Esophagus muscularis mucosa (tissue), 4 donors: ENCODE results near the gene RCOR1. TPM values are rescaled to one million over a fixed set of nuclear protein-coding genes. Genes with fewer than 3 reads are reported as not detected.

Experiments
- DNase-seq: peaks from one replicate; pipeline ENCODE4 v3.0.0-alpha.2; 2017; ENCODE audit errors: extremely low spot score
- H3K27ac ChIP-seq, 4 donors: fragments of 200-600 bp; sonication (generic); replicated peaks in 1 of 4; 1 replicate in 3 of 4; 2 replicates in 1 of 4; pipeline ENCODE4 v1.5.1; 2016 to 2019; ENCODE audit warnings: mild to moderate bottlenecking in 1 of 4
- H3K27me3 ChIP-seq, 4 donors: fragments of 200-600 bp; sonication (generic); one replicate each; pipeline versions ENCODE4 v1.5.1 to v1.6.0; 2016 to 2019
- H3K36me3 ChIP-seq, 4 donors: fragments of 200-600 bp; sonication (generic); one replicate each; pipeline ENCODE4 v1.5.1; 2016 to 2019
- H3K4me1 ChIP-seq, 4 donors: fragments of 200-600 bp; sonication (generic); one replicate each; pipeline ENCODE4 v1.5.1; 2016 to 2019
- H3K4me3 ChIP-seq, 4 donors: fragments of 200-600 bp; sonication (generic); 1 replicate in 2 of 4; 2 replicates in 2 of 4; pipeline ENCODE4 v1.5.1; 2016 to 2019; ENCODE audit warnings: mild to moderate bottlenecking in 4 of 4, moderate library complexity in 1 of 4
- H3K9me3 ChIP-seq, 4 donors: fragments of 200-600 bp; sonication (generic); 1 replicate in 3 of 4; 2 replicates in 1 of 4; pipeline ENCODE4 v1.5.1; 2016 to 2019
- CTCF ChIP-seq, 3 experiments: fragments of 200-600 bp in 2 of 3; fragments of 450-650 bp in 1 of 3; sonication (generic) in 2 of 3; IDR thresholded peaks; one replicate each; pipeline ENCODE4 v1.5.1; 2017 to 2019; ENCODE audit warnings: antibody characterized with exemption in 3 of 3, mild to moderate bottlenecking in 2 of 3, moderate library complexity in 1 of 3
- EP300 ChIP-seq: sonication (generic); formaldehyde crosslinking; IDR thresholded peaks from one replicate; pipeline ENCODE4 v1.6.1; 2017; ENCODE audit warnings: antibody characterized with exemption
- POLR2A ChIP-seq: fragments of 450-650 bp; IDR thresholded peaks from one replicate; pipeline ENCODE4 v1.6.1; 2017; ENCODE audit warnings: antibody characterized with exemption, moderate library complexity, mild to moderate bottlenecking, low read depth
- POLR2AphosphoS5 ChIP-seq, 2 donors: sonication (generic); formaldehyde crosslinking; IDR thresholded peaks; one replicate each; pipeline ENCODE4 v1.6.1; 2017; ENCODE audit warnings: antibody characterized with exemption in 2 of 2
- WGBS: methylation state at CpG from one replicate; pipeline ENCODE4 v1.1.5; 2018; 5-methylcytosine and 5-hydroxymethylcytosine counted together
- intact Hi-C: fragments of 100-400 bp; cut with DNase I; formaldehyde crosslinking; loops from one replicate; pipeline ENCODE4 v1.15.1; 2023
- total RNA-seq, 4 donors: library from RNA; depleted of rRNA; stranded (reverse); fragments of >200 nt; gene quantifications; one replicate each; pipeline versions ENCODE4 v1.1.0 to v1.2.1, GENCODE V29; 2016

Gene RCOR1
- total RNA-seq, 4 donors from 2014 or later, result 12.9 to 14.8 (median 13.8) TPM

GRCh38 chr14:102593825-102594137 lies 1.3 kb downstream of the RCOR1 start:
- Histone ChIP-seq H3K4me1 (peaks cover 19 to 43% (median 38%) of the 10 kb centered on the region in 4 donors), H3K36me3 (no peaks in the 10 kb centered on the region), H3K27me3 (no peaks in the 10 kb centered on the region), H3K9me3 (no peaks in the 10 kb centered on the region), H3K27ac (peak overlapping the region; percentile 90 to 99 (median 96)), H3K4me3 (peak overlapping the region; percentile 76 to 98 (median 90))
- DNase-seq, result no peak
- TF ChIP-seq POLR2A, result no peak
- TF ChIP-seq POLR2AphosphoS5 (IDR thresholded peaks at IDR 0.05), result no peak
- TF ChIP-seq EP300, result no peak
- TF ChIP-seq CTCF (IDR thresholded peaks at IDR 0.05), result no peak
- 2% methylated on average over 6 of the region's 6 CpGs for WGBS
- intact Hi-C loops, result loop anchor here (5.0 kb wide), 1 partner anchor 66 kb away; no protein-coding TSS in a partner anchor

GRCh38 chr14:102594514-102595175 lies 2.2 kb downstream of the RCOR1 start:
- Histone ChIP-seq H3K36me3 (no peaks in the 10 kb centered on the region), H3K27me3 (no peaks in the 10 kb centered on the region), H3K9me3 (no peaks in the 10 kb centered on the region), H3K27ac (peak overlapping the region; percentile 90 to 99 (median 96)), H3K4me3 (peak overlapping the region; percentile 76 to 98 (median 90)), H3K4me1 (peaks cover 19 to 43% (median 38%) of the 10 kb centered on the region in 4 donors)
- TF ChIP-seq CTCF (IDR thresholded peaks at IDR 0.05) (peak; percentile 71 to 88 (median 79)), POLR2AphosphoS5 (IDR thresholded peaks at IDR 0.05) (no peak)
- intact Hi-C loops, result loop anchor here (5.0 kb wide), 1 partner anchor 67 kb away; no protein-coding TSS in a partner anchor
- DNase-seq, result no peak
- WGBS, result 22% methylated on average over 7 of the region's 7 CpGs

GRCh38 chr14:102601378-102601925 lies 9.0 kb downstream of the RCOR1 start:
- WGBS, result 100% methylated on average over 1 of the region's 1 CpG
- Histone ChIP-seq H3K4me1 (peaks cover 16 to 41% (median 36%) of the 10 kb centered on the region in 4 donors), H3K27ac (no peak overlapping the region), H3K4me3 (no peak overlapping the region), H3K27me3 (no peaks in the 10 kb centered on the region), H3K36me3 (no peaks in the 10 kb centered on the region), H3K9me3 (no peaks in the 10 kb centered on the region)
- DNase-seq, result no peak
- intact Hi-C loops, result no loop called here
- no peak for TF ChIP-seq CTCF (IDR thresholded peaks at IDR 0.05)
- TF ChIP-seq POLR2AphosphoS5 (IDR thresholded peaks at IDR 0.05), result no peak
- no peak for TF ChIP-seq EP300
- TF ChIP-seq POLR2A, result no peak

GRCh38 chr14:102602421-102603292 lies 10.2 kb downstream of the RCOR1 start:
- no peaks in the 10 kb centered on the region for H3K9me3 ChIP-seq
- H3K4me1 ChIP-seq, result peaks cover 16 to 44% (median 40%) of the 10 kb centered on the region in 4 donors
- H3K36me3 ChIP-seq, result no peaks in the 10 kb centered on the region
- intact Hi-C loops, result no loop called here
- no peak for TF ChIP-seq CTCF (IDR thresholded peaks at IDR 0.05)
- TF ChIP-seq POLR2A, result no peak
- no peak for TF ChIP-seq EP300
- no peak for TF ChIP-seq POLR2AphosphoS5 (IDR thresholded peaks at IDR 0.05)
- H3K4me3 ChIP-seq, result no peak overlapping the region
- DNase-seq, result no peak
- no peaks in the 10 kb centered on the region for H3K27me3 ChIP-seq
- no peak overlapping the region for H3K27ac ChIP-seq
- WGBS, result 81% methylated on average over 16 of the region's 16 CpGs
